ELF-1 (cell line): ENCODE results near the gene DLST.

Experiments used
- DNase-seq: peaks from one replicate; pipeline ENCODE4 v3.0.0-alpha.2; 2016; ENCODE audit warnings: low read depth, low spot score

The DLST gene

DNA sequence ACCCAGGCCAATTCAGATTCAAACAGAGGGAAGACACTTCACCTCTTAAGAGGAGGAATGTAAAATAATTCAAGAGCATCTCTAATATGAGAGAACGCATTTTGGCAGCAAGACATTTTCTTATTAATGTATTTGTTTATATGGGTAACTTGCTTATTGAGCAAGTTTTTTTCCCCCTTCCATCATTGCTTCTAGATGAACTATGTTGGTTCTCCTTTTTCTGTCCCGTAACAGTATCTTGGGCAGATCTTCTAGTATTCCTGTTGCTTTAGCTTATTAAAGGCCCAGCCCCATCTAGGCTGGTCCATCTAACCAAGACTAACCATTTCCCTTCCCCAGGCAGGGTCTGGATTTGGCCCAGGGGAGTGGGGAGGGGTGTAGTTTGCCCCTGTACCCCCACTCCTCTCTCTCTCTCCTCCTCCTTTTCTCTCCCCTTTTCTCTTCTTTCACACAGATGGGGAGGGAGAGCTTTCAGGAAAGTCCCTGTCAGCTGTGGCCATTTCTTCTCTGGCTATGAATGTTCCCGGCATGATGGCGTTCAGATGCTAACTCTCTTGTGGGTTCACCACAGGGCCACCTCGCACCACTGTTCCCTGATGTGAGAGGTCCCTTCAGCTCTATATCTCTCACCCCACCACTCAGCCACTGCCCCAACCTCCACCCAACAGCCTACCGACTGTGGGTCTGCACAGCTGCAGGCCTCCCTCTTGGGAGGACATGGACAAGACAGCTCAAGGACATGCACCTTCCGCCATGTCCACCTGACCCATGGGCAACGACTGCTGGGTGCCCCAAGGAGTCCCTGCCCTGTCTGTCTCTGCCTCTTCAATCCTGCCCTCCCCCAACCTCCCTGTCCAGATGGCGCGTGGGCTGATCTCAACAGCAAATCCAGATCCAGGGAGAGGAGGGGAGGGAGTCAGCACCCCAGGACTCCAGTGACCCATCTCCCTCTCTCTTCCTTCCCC lies 57.1 kb downstream of the DLST start:
- DNase-seq, result no peak

DNA sequence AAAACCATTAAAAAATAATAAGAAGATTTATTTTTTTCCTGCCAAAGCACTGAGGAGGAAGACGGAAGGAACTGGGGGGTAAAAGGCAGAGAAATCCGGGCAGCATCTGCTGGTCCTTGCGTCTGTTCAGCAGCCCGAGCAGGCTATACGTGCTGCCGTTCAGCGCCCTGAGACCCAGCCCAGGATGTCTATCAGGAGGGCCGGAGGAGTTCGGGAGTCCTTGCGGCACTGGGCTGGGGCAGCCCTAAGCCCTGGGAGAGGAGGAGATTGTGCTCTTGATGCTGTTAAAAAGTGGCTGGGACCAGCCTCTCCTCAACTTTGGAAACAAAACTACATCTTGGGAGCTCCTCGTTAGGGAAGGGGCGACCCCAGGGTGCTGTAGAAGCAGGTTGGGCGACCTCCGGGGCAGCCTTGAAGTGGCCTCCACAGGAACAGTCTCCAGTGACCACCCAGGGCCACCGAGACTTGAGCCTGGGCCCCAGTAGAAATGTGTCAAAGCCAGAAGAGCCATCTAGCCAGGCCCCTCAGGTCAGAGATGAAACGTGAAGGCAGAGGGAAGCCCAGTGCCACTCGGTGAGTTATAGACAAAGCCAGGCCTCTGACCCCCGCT lies 59.3 kb downstream of the DLST start:
- DNase-seq, result no peak

GRCh38 chr14:74941676-74942097 lies 60.0 kb downstream of the DLST start:
- DNase-seq, result no peak

- DNase-seq, result no peak
These were observed 60.5 kb downstream of the DLST start for GRCh38 chr14:74942181-74942580.

DNA sequence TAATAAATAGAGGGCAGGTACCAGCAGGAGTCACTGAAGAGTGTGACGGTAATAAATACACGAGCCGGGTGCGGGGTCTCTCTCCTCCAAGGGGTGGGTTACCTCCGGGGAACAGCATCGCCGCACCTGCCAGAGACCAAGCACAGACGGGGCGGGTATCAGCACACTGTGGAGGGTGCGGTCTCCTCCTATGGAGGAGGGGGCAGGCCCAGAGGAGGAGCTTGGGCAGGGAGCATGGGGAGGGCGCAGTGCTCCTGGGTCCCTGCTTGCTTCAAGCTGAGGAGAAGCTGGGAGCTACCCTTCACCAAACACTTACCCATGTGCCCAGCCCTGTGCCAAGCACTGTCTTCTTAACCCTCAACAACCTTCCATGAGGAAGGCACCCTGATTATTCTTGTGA lies 60.9 kb downstream of the DLST start:
- DNase-seq, result no peak

DNA sequence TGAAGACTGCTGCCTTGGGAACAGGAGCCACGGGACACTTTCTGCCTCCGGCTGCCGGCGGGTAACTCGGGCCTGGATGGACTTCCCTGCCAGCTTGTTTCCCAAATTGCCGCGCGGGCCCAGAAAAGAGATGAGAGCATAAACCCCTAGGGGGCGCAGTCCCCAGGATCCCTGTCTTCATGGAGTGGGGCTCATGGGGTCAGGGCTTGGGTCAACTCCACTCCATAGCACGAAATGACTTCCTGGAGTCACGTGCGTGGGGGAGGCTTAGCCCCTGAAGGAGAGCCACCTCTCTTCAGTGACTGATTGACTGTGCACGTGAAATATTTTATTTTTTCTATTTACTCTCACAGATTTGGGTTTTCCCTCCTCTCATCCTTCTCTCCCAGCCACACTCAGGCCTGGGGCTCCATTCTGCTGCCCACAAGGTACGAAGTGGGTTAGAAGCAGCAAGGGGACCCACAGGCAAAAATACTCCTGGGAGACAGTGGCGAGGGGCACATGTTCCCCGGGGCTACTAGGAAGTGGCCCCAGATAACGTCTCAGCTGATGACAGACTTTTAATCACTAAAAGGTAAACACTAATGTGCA lies 63.6 kb downstream of the DLST start:
- DNase-seq, result peak; percentile 85

DNA sequence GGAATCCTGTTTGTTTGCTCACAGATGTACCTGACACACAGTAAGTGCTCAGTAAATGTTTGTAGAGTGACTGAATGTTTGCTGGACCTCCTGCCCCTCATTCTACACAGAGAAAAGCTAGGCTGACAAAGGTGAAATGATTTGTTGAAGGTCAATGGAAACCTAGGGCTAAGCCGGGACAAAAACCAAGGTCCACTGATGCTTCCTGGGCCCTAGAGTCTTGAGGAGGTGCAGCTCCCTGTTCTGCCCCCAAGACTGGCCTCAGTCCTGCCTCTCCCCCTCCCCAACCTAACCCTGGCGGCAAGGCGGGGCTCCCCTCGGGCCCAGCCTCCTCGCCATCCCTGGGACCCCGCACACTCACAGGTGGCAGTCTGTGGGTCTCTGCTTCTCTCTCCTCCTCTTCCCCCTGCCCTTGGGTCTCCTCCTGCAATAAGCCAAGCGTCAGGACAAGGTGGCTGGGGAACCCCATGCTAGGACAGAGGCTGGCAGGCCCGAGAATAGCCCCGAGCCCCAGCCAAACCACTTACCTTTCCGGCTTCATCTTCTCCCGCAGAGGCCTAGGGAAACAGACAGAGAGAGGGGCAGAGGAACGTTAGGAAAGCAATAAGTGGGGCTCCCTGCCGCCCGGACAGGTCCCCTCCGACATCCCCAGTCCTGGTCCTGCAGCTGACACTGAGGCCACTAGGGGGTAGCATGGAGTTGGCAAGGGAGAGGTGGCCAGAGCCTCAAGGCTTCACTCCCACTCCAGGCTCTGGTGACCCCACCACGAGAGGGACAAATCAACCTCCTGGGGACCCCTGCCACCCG lies 64.3 kb downstream of the DLST start:
- DNase-seq, result peak; percentile 81

- DNase-seq, result no peak
These were observed 65.1 kb downstream of the DLST start for GRCh38 chr14:74946659-74947281.

DNA sequence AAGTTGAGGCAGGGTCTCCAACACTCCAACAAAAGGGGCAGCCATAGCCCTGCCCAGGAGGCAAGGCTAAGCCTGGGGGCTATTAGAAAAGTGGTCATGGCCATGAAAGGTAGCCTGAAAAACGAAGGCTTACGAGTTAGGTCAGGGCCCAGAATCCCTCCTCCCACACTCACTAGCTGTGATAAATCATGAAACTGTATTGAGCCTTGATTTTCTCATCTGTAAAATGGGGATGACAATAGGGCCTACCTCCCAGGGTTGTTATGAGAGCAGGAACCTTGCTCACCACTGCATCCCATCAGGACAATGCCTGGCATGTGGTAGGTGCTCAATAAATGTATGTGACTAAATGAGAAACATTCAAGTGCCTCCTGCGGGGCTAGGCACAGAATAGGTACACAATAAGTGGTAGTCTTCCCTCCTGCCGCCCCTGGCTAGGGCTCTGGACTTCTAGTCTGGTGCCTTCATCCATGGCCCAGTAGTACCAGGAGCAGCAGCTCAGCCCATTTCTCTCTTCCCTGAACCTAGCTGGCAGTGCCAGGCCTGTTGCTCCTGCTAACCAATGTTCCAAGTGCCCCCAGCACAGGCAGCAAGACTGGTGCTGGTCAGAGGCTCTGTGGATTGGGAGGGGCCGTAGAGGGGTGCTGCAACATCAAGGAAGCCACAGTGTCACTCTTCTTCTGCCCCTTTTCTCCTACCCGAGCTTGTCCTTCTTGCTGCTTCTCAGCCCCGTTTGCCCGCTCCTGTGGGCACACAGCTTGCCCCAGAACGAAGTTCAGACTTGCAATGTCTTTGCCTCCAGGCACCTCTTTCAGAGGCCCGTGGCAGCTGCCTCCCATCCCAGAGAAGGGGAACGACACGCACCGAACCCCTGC lies 65.9 kb downstream of the DLST start:
- no peak for DNase-seq

DNA sequence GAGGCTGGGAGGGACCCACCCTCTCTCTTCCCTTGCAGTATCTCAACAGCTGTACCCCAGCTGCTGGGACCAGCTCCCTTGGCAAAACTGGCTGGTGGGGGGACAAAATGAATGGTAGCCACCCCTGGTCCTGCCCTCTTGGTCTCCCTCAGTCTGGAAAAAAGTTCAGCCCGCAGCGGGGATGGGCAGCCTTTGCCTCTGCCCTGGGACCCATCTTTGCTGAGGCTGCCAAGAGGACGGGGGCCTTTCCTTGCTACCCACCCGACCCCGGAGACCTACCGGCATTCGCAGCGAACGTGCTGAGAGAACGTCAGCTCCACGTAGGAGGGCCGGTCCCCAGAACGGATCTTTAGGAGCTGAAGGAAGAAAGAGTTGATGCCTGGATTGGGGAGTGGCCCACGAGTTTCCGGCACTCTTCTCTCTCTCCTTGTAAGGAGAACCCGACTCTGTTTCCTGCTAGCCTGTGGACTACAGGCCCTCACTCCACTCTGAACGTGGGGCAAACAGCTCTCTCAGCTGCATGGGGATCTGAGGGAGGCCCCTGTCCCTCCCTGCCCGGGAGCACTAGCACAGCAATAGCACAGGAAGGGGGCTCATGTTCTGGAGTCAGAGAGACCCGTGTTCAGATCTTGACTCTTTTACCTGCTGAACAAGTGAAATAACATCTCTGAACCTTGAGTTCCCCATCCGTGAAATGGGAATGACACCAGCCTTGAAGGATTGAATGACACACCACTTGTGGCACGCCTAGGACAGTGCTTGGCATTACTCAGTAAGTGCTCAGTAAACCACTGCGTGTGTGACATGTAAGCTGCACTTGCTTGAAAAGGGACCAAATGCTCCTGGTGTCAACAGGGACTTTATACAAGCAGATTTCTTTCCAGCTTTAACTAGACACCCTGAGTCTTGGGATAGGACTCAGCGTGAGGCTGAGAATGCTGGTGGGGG lies 66.8 kb downstream of the DLST start:
- no peak for DNase-seq

DNA sequence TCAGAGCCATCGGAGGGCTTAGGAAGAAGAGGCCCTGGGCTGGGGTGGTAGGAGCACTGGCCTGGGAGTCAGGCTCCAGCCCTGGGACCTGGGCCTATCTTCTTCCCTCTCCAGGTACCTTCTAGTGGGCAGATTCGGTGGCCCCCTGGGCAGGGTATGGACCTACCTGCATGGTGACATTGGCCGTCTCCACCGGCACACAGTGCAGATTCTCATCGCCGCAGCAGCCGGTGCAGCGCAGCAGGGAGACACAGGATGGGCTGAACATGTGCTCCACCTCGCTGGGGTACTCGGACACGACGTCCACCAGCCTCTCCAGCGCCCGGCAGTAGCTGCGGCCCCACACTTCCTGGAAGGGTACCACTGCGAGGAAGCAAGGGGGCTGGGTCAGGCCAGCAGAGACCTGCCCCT lies 67.5 kb downstream of the DLST start:
- no peak for DNase-seq

- DNase-seq, result no peak
These were observed 68.3 kb downstream of the DLST start for GRCh38 chr14:74949859-74950573.

DNA sequence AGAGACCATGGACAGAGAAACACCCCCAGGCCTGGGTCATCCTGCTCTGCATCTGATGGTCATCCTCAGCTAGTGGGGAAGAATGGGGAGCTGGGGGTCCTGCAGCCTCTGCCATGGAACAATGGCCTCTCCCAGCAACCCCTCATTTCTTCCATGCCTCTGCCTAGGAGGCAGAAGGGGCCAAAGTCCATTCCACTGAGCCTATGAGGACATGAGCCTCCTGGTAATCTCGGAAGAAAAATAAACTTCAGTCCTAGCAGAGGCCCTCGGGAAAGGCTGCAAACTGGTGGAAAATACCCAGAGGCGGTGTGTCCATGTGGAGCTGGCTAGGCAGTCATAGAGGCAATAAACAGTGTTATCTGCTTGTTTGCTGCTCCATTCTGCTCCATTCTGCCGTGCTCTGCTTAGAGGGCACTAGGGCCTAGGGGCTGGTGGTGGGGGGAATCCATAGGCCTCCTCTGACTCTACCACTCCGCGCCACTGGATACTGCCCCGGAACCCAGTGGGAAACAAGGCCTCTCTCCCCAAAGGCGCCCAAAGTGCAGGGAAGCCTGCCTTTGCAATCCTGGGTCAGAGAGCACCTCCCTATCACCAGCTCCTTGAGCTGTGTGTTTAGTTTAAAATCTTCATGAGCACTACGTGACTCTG lies 69.2 kb downstream of the DLST start:
- DNase-seq, result peak; percentile 54

GRCh38 chr14:74951443-74952179 lies 69.9 kb downstream of the DLST start:
- DNase-seq, result no peak

GRCh38 chr14:74952180-74952665 lies 70.5 kb downstream of the DLST start:
- no peak for DNase-seq

GRCh38 chr14:74952697-74953484 lies 71.2 kb downstream of the DLST start:
- no peak for DNase-seq
